Stimulated activated CD8-positive, alpha-beta memory T cell treated with anti-CD3 and anti-CD28 coated beads, Interleukin-4, amount 100 ng/mL, for 1 hour (primary cell): ENCODE results near the gene HMGXB3.

ENCODE experiments used
- DNase-seq, 2 donors: peaks; one replicate each; pipeline ENCODE4 v3.0.0-alpha.2; 2020; ENCODE audit warnings: low read depth in 2 of 2, low spot score in 1 of 2

Gene HMGXB3

DNA sequence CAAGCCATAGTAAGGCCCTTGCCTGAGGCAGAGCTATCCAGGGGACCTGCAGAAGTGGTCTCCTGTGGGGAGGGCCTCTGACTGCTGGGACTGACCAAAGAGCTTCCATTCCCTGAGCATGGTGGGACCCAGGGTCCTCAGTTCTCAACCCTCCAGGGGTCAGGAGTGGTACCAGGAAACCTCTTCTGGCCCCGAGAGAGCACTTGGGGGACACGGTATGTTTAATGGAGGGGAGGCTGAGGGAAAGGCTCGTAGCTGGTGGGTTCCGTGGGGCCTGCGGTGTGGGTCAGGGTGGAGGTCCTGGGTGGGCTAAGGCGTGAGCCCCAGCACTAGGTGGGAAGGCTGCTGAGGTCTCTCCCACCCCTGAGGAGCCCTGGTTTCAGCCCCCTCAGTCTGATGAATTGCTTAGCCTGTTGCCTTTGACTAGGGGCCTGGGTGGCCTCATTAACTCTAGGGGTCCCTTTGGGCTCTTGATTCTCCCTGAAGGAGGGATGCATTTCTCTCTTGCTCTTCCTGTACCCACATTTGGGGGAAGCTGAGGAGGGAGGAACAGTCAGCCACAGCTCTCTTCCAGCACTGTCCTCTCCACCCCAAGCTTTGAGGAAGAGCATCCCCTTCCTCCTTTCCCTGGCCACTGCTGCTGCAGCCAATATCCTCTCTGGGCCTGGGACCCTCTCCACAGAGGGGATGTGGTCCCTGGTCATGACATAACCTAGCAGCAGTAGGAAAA lies 51.9 kb downstream of the HMGXB3 start:
- DNase-seq, result no peak

DNA sequence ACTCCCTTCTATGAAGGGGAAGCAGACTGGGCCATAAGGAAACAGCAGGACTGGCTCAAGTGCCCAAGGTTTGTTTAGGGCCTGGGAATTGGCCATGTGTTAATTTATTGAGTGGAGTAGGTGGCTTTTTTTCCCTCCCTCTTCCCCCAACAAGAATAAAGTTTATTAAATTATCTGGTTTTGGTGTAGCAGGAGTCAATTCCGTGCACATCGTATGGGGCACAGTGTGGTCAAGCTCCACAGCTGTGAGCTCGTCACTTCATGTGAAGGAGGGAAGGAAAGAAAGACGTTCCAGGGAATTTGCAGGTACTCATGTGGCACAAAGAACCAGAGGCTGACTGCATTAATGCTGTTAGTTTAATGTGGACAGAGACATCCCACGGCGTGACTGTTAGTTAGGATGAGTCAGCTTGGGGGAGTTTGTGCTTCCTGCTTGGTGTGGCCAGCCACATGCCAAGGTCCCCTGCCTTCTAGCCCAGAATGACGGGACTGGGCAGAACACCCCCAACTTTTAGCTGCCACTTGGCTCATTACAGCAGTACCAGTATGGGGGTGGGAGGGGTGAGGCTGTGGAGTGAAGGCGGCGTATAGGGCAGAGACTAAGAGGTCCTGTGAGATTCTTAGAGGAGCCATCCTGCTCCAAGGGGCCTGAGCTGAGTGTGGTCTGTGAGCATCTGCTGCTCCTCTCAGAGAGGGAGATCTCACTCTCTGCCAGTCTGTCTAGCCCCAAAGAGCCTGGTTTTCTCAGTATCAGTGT lies 52.6 kb downstream of the HMGXB3 start:
- DNase-seq, result no peak

DNA sequence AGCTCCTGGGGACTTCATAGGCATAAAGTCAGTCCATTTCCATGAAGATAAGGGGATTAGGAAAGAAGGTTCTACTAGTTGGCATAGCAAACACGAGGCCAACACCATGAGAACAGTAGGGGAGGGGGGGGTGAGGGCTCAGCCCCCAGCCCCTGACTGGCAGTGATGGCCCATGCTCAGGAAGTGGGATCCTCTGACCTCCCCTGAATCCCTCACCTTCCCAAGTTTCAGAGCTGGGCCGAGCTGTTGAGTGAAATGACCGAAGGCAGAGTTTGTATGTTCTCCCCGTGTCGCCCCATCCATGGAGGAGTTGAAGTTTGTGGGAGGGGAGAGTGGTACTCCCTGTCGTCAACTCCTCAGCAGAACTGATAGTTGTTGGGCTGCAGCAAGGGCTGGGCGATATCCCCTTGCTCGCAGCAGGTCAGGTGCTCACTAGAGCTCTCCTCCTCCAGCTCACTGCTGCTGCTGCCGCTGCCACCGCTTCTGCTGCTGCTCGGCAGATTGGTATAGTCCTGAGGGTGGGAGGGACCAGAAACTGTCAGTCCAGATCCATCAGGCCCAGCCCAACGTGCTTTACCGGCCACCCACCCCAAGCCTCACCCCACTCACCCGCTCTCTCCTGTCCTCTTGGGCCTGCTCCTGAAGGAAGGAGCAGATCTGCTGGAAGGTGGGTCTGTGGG lies 53.3 kb downstream of the HMGXB3 start:
- DNase-seq, result no peak

DNA sequence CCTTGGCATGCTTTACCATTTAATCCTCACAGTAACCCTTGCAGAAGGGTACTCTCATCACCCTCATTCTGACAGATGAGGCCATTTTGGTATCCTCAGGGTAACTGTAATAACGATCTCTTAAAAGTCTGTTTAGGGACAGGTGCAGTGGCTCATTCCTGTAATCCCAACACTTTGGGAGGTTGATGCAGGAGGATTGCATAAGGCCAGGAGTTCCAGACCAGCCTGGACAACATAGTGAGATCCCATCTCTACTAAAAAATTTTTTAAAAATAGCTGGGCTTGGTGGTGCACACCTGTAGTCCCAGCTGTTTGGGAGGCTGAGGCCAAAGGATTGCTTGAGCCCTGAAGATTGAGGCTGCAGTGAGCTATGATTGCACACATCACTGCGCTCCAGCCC lies 54.0 kb downstream of the HMGXB3 start:
- no peak for DNase-seq

DNA sequence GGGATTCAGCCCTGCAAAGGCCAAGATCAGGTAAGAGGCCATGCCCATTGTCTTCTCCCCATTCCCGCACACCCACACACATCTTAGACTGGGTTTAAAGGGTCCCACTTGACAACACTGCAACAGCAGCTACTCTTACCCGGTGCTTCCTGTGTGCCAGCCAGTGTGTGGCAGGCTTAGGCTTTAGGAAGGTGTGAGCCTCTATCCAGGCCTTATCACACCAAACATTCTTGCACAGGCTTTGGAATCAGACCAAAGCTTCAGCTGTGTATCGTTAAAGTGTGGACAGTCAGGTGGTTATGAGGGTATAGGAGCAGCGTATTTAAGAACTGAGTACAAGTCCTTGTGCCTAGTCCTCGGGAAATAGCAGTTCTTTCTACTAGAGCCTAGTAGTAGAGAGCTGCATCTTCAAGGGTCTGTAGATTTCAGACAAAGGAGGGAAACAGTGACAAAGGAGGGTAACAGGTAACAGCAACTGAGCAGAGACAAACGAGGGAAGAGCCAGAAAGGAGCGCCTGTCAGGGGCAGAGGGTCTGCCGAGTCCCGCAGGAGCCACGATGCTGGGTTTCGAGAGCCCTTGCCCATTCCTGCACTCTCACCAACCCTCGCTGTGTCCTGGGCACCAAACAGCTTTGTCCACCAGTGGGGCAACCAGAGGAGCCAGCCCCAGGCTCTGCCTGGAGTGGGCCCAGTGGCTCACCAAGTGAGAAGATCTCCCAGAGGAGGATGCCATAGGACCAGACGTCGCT lies 55.0 kb downstream of the HMGXB3 start:
- DNase-seq, result no peak

DNA sequence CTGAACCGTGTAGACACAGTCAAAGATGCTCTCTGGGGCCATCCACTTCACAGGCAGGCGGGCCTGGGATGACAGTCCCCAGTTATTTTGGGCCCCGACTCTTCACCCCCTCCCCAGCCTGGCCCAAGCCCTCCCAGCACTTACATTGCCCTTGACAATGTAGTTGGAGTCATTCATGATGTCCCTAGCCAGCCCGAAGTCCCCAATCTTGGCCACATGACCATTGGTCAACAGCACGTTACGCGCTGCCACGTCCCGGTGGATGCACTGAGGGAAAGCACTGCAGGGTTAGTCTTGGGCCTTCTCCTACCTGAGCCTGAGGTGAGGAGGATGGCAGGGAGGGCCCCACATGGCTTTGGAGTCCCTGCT lies 55.5 kb downstream of the HMGXB3 start:
- DNase-seq, result no peak

DNA sequence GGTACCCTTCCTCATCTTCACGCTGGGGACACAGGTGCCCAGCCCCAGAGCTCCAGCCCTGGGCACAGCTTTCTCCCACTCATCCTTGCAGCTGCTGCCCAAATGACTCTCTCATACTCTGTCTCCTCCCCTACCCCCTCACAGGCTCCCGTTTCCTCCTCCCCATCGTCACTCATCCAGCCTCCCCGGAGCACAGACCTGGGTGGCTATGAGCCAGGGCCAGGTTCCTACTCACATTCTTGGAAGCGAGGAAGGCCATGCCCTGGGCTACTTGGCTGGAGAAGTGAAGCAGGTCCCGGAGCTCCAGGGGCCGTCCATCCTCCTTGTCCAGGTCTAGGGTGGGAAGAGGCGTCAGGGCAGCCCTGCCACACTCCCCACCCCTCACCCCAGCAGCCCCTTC lies 56.5 kb downstream of the HMGXB3 start:
- DNase-seq, result no peak

DNA sequence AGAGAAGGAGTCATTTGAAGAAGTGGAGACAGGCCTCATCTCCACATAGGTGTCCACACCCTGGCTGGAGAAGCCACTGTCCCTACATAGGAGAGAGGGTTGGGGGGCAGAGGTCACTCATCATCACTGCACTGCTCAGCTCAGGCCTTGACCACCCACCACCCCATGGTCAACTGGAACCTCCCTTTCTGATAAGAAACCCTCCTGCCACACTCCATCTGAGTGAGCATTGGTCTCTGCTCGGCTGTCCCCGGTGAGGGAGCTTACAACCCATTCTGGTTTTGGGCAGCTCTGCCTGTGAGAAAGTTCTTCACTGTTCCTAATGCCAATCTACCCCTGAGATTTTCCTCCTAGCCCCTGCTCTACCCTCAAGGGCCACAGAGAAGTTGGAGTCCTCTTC lies 57.0 kb downstream of the HMGXB3 start:
- DNase-seq, result no peak

DNA sequence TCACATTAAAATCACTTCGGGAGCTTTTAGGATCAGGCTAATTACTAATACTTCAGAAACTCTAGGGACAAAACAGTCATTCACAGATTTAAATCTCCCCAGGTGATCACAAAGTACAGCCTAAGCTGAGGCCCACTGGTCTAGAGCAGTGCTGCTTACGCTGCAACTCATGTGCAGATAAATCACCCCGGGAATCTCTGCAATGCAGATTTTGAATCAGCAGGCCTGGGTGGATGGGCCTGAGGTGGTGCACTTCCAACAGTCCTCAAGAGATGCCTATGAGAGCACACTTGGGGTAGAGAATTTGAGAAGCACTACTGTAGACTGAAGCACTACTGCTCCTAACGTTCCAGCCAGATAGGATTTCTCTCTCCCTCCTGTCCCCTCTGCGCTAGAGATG lies 57.5 kb downstream of the HMGXB3 start:
- no peak for DNase-seq

DNA sequence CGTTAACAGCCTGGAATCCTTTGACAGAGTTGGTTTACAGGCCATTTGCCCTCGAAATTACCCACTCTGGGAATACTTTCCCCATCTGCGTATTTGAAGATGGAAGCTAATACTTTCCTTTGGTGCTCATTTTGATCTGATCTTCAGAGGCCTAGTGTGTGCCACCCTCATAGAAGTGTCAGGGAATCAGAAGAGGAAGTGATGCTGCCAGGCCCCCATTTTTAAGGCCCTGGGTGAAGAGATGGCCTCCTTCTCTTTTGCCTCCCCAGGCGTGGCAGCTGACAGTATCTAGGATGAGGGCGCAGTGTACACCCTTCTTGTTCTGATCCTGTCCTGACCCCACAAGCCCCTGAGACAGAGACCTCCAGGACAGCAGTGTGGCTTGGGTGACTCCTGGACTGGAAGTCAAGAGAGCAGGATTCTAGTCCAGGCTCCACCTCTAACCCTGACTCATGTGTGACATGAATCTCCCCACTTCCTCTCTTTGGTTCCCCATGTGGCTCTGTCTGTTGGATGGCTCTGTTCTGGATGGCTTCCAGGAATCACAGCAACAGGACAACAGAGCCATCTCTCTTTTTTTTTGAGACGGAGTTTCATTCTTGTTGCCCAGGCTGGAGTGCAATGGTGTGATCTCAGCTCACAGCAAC lies 58.1 kb downstream of the HMGXB3 start:
- DNase-seq, result no peak

DNA sequence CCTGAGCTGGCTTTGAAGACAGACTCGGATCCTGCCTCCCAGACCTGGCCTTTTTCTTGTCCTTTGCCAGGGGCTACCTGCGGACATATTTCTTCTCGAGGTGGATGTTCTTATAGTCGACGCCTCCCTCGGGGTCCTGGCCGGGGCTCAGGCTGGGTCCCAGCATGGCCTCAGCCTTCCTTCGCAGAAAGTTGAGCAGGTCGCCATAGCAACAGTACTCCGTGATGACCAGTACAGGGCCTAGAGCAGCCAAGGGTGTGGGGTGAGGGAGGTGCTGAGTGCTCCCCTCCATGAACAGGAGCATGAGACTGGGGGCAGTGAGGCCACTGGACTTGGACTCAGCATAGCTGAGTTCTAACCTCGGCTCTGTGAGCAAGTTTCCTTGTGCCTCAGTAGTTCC lies 59.1 kb downstream of the HMGXB3 start:
- DNase-seq, result no peak

DNA sequence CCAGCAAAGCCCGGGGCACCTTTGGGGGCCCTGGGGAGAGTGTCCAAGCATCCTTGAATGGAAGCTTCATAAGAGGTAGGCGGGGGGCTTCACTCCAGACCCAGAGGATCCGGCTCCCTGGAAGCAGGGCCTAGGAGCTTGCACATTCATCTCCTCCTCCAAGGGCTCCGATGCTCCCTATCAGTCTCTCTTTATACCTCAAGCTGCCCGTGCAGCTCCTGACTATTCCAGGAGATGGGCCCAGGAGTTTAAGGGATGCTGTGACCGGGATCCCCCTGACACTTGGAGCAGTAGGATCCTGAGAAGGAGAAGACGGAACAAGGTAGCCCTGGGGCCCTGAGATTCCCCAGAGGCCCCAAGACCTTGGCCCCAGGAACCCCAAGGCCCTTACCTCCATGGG lies 59.9 kb downstream of the HMGXB3 start:
- no peak for DNase-seq

DNA sequence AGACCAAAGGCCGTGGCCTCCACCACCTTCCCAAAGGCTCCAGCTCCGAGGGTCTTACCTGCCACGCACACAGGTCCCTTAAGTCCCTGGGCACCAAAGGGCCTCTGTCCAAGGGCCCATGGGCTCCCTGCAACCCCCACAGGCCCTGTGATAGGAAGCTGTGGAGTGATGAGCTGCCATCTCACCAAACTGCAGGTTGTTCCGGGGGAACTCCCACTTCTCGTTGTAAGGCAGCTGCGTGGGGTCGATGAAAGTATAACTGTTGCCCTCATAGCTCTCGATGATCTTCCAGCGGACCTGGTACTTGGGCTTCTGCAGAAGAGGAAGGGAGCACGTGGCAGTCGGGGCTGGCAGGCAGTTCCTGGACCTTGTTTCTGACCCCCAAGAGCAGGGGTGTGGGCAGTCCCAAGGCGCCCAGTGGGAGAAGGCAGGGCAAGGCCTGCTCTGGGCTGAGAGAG lies 61.0 kb downstream of the HMGXB3 start:
- no peak for DNase-seq

DNA sequence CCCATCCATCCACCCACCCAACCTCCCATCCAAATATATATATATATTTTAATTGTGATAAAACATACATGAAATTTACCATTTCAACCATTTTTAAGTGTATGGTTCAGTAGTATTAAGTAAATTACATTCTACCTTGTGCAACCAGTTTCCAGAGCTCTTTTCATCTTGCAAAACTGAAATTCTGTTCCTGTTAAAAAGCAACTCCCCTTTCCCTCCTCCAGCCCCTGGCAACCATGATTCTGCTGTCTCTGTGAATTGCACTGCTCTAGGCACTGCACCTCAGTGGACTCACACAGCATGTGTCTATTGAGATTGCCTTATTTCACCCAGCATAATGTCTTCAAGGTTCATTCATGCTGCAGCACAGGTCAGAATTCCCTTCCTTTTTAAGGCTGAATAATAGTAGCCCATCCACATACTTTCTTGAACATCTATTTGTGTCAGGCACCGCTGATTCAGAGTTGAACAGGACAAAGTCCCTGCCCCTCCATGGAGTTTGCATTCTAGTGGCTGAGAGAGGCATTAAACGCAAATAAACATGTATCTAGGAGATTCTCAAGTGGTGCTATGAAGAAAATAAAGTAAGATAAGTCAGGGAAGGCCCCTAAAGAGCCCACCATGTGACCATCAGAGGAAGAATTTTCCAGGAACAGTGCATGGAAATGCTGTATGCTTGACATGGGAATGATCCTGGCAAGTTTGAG lies 61.8 kb downstream of the HMGXB3 start:
- no peak for DNase-seq

DNA sequence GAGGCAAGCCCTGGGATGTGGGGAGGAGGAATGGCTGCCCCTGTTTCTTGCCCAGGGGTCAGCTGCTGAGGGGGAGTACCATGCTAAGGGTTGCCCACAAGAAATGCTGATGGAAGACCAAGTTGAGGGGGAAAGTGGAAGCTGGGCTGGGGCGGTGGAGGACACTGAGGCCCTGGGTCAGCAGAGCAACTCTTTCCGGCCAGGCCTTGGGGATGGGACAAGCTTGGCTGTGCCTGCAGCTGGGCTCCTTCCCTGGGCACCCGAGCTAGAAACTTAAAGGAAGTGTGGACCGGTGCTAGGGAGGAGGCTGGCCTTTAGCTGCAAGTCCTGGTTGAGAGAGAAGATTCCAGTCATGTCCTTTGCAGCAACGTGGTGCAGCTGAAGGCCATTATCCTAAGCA lies 63.1 kb downstream of the HMGXB3 start:
- DNase-seq, result no peak

DNA sequence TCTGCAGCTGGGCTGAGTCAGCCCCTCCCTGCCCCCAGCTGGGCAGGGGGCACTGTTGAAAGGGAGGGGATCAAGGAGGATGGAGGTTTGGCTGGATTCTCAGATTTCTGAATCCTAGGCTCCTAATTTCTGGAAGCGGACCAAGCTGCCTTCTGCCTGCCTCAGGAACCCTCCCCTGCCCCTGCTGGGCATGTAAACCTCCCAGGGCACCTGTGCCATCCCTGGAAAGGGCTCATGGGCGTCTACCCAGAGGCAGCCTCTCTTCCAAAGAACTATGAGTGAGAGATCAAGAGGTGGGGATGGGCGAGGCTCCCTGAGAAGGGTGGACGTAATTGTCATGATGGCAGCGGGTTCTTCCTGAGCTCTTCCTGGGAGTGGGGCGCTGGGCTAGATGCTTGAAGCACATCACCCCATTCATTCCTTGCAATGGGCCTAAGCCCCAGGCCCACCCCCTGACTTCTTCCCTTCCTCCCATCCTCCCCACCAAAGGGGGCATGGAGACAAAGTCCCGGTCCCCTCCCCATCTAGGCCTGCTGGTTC lies 64.2 kb downstream of the HMGXB3 start:
- DNase-seq, result no peak

DNA sequence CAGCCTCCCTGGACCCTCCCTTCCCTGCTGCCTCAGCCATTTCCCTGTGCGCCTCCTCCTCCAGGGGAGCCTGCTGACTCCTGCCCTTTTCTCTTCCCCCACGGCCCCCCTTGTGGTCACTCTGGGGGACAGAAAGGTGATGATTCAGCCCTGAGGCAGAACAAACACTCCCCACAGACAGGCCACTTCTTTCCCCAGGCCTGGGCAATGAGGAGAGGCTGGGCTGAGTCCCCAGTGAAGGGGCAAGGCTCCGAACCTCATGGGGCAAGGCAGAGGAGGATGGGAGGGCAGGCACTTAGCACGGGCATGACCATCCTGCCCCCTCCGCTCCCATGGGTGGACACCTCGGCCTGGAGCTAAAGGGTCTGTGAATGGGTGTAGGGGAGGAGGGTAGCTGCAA lies 64.8 kb downstream of the HMGXB3 start:
- no peak for DNase-seq

DNA sequence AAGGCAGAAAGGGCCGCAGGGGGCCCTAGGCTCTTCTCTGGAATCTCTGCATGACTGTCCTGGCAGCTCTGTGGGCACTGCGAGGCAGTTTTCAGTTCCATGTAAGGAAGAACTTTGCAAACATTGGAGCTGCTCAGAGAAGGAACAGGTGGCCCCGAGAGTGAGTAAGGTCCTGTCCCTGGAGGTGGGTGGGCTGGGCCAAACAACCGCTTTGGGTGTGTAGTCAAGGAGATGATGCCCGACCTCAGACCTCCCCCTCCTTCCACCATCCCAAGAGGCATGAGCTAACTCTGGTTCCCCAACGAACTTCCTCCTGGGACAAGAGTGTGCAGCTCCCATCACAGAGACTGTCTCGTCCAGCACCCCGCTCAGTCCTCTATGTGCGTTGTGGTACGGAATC lies 65.3 kb downstream of the HMGXB3 start:
- no peak for DNase-seq

DNA sequence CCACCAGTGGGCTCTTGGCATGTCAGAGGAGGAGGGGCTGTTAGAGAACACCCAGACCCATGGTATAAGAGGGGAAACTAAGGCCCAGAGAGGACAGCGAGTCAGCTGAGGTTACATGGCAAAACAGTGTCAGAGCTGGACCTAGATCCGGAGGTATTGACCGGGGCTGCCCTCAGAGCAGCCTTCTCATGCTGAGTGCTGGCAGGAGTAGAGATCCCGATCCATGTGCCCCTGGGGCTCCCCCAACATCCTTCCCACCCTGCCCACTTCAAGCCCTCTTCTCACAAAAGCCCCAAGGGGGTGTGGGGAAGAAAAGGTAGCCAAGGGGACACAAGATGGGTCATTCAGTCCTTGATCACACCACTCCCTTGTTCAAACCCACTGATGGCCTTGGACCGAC lies 65.9 kb downstream of the HMGXB3 start:
- DNase-seq, result no peak

DNA sequence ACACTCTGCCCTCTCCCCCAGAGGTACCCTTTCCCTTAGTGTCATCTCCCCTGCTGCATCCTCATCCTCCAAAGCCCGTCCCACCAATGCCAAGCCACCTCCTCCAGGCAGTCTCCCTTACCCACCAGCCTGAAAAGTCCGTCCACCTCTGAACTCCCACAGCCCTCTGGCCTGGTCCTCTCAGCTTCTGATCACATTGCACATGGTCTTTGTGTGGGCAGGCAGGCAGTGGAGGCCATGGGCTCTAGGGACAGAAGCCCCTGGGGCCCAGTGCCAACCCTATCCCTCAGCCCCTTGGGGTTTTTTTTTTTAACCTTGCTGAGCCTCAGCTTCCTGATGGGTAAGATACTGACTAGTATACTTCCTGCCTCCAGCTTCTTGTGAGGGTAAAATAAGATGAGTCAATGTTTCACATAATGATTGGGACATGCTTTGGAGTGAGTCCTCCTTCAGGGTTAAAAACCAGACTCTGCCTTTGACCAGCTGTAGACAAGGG lies 66.4 kb downstream of the HMGXB3 start:
- DNase-seq, result no peak
